Kidney (tissue), 14 donors: Measurements from ENCODE around the gene GCNT2. TPM values are rescaled to one million over a fixed set of nuclear protein-coding genes. Genes with fewer than 3 reads are reported as not detected.
"Not testable (repeated sequence)": the region's sequence is repeated elsewhere in the genome, so short reads cannot be mapped to it uniquely, and the experiment has no call there.

Experiments used
- DNase-seq, 5 donors: peaks; one replicate each; pipeline ENCODE4 v3.0.0-alpha.2; 2013 to 2020
- FAIRE-seq: peaks from 2 replicates; lab custom pipeline; 2012; peaks lifted over from hg19 to GRCh38; lab: Jason Lieb, UNC
- H3K27ac ChIP-seq, 2 donors: one replicate each; pipeline ENCODE4 v1.7.0; 2013; ENCODE audit warnings: low read depth in 2 of 2, low read length in 2 of 2, inconsistent platforms in 1 of 2
- H3K27me3 ChIP-seq: one replicate; pipeline ENCODE4 v1.7.1; 2013; ENCODE audit warnings: low read length, inconsistent platforms; ENCODE audit not compliant: control insufficient read depth, insufficient read depth
- H3K36me3 ChIP-seq, 3 donors: one replicate each; pipeline versions ENCODE4 v1.7.0 to v1.7.1; 2013; ENCODE audit warnings: low read length in 3 of 3, control low read depth in 1 of 3, inconsistent platforms in 1 of 3; ENCODE audit not compliant: insufficient read depth in 3 of 3, control insufficient read depth in 2 of 3
- H3K4me1 ChIP-seq, 3 donors: one replicate each; pipeline versions ENCODE4 v1.7.0 to v1.7.1; 2013; ENCODE audit warnings: low read length in 3 of 3, inconsistent platforms in 1 of 3, low read depth in 1 of 3; ENCODE audit not compliant: control insufficient read depth in 2 of 3, insufficient read depth in 2 of 3
- H3K4me3 ChIP-seq, 3 donors: one replicate each; pipeline versions ENCODE4 v1.7.0 to v1.8.1; 2013; ENCODE audit warnings: low read length in 3 of 3, control low read depth in 1 of 3, inconsistent platforms in 1 of 3
- H3K9ac ChIP-seq, 3 donors: one replicate each; pipeline versions ENCODE4 v1.7.0 to v1.7.1; 2013; ENCODE audit warnings: low read length in 3 of 3, control low read depth in 1 of 3, inconsistent platforms in 1 of 3
- H3K9me3 ChIP-seq, 3 donors: one replicate each; pipeline versions ENCODE4 v1.7.0 to v1.7.1; 2013; ENCODE audit warnings: low read length in 3 of 3, control low read depth in 1 of 3, inconsistent platforms in 1 of 3; ENCODE audit not compliant: control insufficient read depth in 2 of 3, insufficient read depth in 1 of 3
- CTCF ChIP-seq: IDR thresholded peaks from 3 replicates; pipeline ENCODE4 v1.5.1; 2012; ENCODE audit warnings: mild to moderate bottlenecking, moderate library complexity, borderline replicate concordance; ENCODE audit not compliant: insufficient read depth; ENCODE audit errors: extremely low read depth
- intact Hi-C: fragments of 100-400 bp; cut with DNase I; formaldehyde crosslinking; loops from one replicate; pipeline ENCODE4 v1.11.1; 2022
- polyA plus RNA-seq: library from polyadenylated mRNA; stranded (reverse); fragments of 350-450 nt; fragmentation: Illumina TruSeq; extraction: RNeasy Lipid Tissue Mini Kit (QIAGEN cat#74804); gene quantifications from one replicate; pipeline ENCODE4 v1.2.3, GENCODE V29; 2014; ENCODE audit warnings: low read depth, low replicate concordance; ENCODE audit not compliant: insufficient read depth
- total RNA-seq: library from RNA; stranded (reverse); fragmentation: NEBNext Ultra II Directional; extraction: Animal tissue kit (Norgen Biotek cat#: 25700); gene quantifications from one replicate; pipeline ENCODE4 v1.2.1, GENCODE V29; 2021
- donor health status: control.
- donor health status: control.
- donor health status: control.
- donor health status: control.
- donor health status: control.
- donor health status: DM: yes; HTN: yes; CAD: no.
- donor health status: Normal renal cell carcinoma (clear cell type).

Gene GCNT2
- total and polyA plus RNA-seq, 2 donors from 2014 or later, result 10.5 to 12.5 TPM

- no peak for FAIRE-seq
Measured at GRCh38 chr6:10567256-10568026, 46.3 kb downstream of the GCNT2 start.

GRCh38 chr6:10569392-10570127 lies 48.4 kb downstream of the GCNT2 start:
- Histone ChIP-seq H3K9ac (no peak overlapping the region), H3K9me3 (no peaks in the 10 kb centered on the region), H3K4me1 (no peaks in the 10 kb centered on the region), H3K36me3 (no peaks in the 10 kb centered on the region), H3K4me3 (no peak overlapping the region), H3K27me3 (no peaks in the 10 kb centered on the region), H3K27ac (no peak overlapping the region)
- intact Hi-C loops, result no loop called here
- FAIRE-seq (no peak), DNase-seq (no peak)
- TF ChIP-seq CTCF, result no peak

More at GRCh38 chr6:10567256-10568026, 46.3 kb downstream of the GCNT2 start:
- Histone ChIP-seq H3K27me3 (no peaks in the 10 kb centered on the region), H3K9me3 (no peaks in the 10 kb centered on the region), H3K27ac (no peak overlapping the region), H3K36me3 (no peaks in the 10 kb centered on the region), H3K4me3 (no peak overlapping the region), H3K4me1 (no peaks in the 10 kb centered on the region), H3K9ac (no peak overlapping the region)
- intact Hi-C loops, result no loop called here
- no peak for TF ChIP-seq CTCF
- DNase-seq, result no peak

GRCh38 chr6:10575519-10575918 lies 54.4 kb downstream of the GCNT2 start:
- H3K4me1 ChIP-seq, H3K27ac ChIP-seq, intact Hi-C loops, H3K9ac ChIP-seq, FAIRE-seq, H3K27me3 ChIP-seq, H3K9me3 ChIP-seq, H3K36me3 ChIP-seq, H3K4me3 ChIP-seq, DNase-seq: not testable (repeated sequence)

GRCh38 chr6:10576226-10576625 lies 55.1 kb downstream of the GCNT2 start:
- FAIRE-seq (no peak), DNase-seq (no peak)
- intact Hi-C loops, result no loop called here
- H3K27ac ChIP-seq, result no peak overlapping the region
- no peaks in the 10 kb centered on the region for H3K27me3 ChIP-seq
- no peak overlapping the region for H3K4me3 ChIP-seq
- H3K9ac ChIP-seq, result no peak overlapping the region
- H3K9me3 ChIP-seq, result no peaks in the 10 kb centered on the region
- peaks cover 0 to 5% (median 0%) of the 10 kb centered on the region in 3 donors for H3K36me3 ChIP-seq
- no peaks in the 10 kb centered on the region for H3K4me1 ChIP-seq
- TF ChIP-seq CTCF, result no peak
